ENCODE data around the gene LRRC1.

Gene LRRC1

DNA sequence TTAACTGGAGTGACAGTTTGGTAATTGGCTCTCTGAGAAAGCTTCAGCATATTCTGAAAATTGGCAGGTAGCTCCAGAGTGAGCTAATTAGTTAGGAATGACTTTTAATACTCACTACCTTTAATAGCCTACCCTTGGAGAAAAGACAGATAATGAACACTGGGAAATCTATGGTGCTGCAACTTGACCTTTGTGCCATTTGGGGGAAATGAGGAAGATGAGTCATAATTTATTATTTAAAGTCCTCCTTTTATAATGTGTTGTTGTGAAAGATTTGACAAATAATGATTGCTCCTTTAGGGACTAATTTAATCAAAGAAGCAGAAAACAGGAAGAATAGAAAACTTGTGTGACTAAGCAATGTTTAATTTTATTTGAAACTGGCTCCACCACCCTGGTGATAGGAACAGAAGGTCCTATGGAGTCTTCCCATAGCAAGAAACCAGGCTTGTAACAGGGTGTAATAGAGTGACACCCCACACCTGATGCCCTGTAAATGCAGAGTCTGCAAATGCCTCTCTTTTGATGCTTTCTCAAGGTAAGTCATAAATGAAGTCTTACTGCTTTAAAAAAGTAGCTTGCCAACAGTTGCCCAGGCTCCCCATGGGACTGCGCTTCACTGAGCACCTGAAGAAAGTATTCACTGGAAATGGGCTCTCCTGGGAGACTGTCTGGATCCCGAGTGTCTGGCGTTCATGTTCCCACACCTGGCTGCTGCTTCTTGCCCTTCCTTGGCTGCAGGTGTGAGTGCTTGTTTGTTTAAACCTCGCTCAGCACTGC, 134.4 kb downstream of the LRRC1 start:
- DNase-seq, result no peak

DNA sequence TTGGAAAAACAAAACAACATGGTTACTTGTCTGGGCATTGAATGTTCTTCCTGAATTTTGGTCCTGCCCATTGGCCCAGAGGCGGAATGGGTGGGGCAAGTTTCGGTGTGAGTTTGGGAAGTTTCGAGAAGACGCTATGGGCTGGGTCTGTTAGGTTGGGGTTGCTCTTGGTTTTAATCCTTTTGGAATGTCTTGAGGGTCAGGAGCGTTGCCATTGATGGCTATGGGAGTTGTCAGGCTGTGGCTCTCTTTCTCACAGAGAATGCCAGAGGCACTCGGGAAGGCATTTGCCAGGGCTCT, 135.0 kb downstream of the LRRC1 start:
- no peak for DNase-seq

DNA sequence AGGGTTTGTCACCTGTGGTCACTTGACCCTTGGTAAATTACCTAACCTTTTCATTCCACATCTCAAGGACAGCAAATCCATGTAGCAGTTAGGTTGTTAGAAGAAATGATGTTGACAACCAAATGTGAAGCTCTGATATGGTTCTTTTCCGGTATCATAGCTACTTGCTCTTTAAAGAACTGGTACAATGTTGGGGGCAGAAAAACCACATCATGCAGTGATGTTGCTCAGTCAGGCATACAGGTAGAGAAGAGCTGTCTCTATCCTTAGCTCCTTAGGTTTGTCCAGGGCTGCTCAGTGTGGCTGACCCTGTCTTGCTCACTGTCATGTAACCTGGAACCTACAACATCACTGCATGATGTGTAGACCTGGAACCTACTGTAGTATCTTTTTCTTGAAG, 135.5 kb downstream of the LRRC1 start:
- no peak for DNase-seq

- no peak for DNase-seq
Measured at GRCh38 chr6:53931086-53931485, 136.3 kb downstream of the LRRC1 start.

DNA sequence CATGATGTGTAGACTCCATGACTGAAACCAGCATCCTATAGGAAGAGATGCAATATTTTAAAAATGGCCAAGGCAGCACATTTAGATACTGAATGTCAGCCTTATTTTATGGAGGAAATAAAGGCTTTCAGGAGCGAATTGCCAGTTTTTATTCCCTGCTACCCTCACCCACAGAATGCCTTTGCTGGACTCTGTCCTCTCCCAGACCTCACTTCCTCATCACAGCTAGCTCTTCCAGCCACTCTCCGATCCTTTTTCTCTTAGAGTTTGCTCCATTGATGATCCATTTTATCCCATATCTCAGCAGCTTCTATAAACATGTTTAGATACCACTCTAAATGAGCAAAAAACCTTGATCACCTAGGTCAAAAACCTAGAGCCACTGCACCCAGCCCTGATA, 137.7 kb downstream of the LRRC1 start:
- no peak for DNase-seq

DNA sequence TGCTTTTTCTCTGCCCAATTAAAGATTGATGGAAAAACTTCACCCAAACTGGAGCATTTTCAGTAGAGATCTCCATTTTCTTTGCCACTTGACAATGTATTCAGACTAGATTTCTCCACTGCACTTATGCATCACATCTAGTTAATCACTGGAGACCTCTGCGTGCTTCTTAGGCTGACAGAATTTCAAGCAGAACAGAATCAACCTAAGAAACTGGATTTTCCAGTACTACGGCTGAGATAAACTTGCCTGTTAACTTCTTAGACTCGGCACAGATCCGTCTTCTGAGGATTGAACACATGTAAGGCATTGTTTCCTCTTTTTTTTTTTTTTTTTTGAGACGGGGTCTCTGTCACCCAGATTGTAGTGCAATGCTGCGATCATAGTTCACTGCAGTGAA, 139.2 kb downstream of the LRRC1 start:
- no peak for DNase-seq

DNA sequence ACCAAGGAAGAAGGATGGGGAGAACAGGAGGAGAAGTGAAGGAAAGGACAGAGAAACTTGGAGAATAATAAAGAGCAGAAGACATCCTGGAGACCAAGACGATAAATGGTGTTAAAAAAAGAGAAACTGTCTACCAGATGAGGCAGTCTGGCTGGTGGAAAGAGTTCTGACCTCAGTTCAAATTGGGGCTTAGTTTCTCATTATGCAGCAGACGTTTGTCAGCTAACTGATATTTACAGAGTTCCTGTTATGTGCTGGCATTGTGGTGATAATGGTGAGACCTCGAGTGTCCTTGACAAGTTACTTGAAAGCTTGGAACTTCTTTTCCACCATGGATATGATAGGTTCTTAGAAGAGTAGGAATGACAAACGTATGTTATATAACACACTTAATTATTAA, 142.7 kb downstream of the LRRC1 start:
- DNase-seq, result no peak

GRCh38 chr6:53938810-53939209, 144.0 kb downstream of the LRRC1 start:
- DNase-seq, result no peak

- no peak for DNase-seq
Measured at GRCh38 chr6:53939830-53940229, 145.0 kb downstream of the LRRC1 start.

DNA sequence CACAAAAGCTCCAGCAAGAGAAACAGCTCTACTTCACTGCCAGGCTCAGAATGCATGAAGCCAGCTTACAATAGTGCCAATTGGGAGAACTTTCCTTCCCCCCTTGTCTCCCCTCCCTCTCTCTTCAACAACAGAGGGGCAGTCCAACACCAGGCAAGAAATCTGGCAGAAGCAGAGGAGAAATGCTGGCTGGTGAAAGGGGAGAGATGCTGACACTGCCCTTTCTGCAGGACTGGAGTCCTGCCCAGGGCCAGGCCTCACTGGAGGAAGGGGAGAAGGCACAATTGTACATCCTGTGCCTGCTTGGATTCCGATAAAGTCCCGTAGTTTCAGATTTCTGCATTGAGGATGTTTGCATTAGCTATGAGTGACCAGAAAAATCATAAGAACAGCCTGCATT, 148.6 kb downstream of the LRRC1 start:
- no peak for DNase-seq

- DNase-seq, result no peak
Measured at GRCh38 chr6:53944091-53944490, 149.3 kb downstream of the LRRC1 start.

GRCh38 chr6:53944543-53944942, 149.7 kb downstream of the LRRC1 start:
- no peak for DNase-seq

- no peak for DNase-seq
Measured at GRCh38 chr6:53945765-53946407, 151.1 kb downstream of the LRRC1 start.

DNA sequence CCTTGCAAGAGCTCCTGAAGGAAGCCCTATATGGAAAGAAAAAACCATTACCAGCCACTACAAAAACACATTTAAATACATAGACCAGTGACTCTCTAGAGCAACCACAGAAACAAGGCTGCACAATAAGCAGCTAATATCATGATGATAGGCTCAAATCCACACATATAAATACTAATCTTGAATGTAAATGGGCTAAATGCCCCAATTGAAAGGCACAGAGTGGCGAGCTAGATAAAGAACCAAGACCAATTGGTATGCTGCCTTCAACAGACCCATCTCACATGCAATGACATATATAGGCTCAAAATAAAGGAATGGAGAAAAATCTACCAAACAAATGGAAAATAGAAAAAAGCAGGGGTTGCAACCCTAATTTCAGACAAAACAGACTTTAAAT, 153.0 kb downstream of the LRRC1 start:
- DNase-seq, result no peak

GRCh38 chr6:53951383-53951782, 156.6 kb downstream of the LRRC1 start:
- DNase-seq, result no peak

GRCh38 chr6:53956068-53956711, 161.4 kb downstream of the LRRC1 start:
- DNase-seq, result no peak

DNA sequence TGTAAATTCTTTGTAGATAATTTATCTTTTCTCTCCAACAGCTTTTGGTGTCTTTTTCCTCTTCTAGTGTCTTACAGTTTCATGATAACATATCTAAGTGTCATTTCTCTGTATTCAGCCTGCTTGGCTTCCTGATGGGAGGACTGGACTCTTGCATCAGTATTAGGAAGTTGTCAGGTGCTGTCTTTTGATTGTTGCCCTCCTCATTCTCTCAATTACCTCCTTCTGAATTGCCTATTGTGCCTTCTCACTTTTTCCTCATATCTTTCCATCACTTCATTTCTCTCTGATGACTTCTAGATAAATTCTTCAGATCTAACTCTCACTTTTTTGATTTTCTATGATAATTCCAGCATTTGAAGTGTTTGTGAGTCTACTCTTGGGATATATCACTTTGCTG, 162.0 kb downstream of the LRRC1 start:
- DNase-seq, result no peak

- DNase-seq, result no peak
Measured at GRCh38 chr6:53959717-53960116, 164.9 kb downstream of the LRRC1 start.

- no peak for DNase-seq
Measured at GRCh38 chr6:53960311-53960710, 165.5 kb downstream of the LRRC1 start.

DNA sequence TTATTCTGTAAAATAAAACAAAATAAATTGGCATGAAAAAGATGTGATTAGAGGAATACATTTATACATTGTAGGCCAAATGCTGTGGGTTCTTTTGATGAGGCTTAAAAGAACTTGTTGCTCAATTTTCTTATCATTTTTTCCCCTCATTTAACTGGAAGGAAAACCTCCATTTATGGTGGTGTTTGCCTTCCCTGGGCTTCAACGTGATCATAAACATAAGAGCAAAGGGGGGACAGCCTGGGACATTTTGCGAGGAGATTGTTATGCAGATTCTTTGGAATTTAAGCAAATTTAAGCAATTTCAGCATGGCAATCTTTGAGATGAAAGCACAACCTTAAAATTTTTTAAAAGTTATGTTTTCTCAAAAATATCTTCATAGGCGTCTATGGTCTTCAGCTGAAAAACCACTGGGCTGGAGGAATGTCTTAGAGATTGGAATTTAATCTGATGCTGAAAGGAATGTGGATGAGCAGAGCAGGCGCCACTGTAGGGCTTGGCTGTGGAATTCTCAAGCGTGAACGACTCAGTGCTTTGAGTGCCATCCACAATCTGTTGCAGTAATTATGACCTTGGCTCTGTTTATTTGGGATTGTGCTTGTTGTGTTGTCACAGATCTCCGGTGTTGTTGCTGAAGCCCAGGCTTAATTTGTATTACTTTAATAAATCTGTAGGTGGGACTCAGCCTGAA, 167.0 kb downstream of the LRRC1 start:
- no peak for DNase-seq

GRCh38 chr6:53962646-53963045, 167.8 kb downstream of the LRRC1 start:
- DNase-seq, result no peak

DNA sequence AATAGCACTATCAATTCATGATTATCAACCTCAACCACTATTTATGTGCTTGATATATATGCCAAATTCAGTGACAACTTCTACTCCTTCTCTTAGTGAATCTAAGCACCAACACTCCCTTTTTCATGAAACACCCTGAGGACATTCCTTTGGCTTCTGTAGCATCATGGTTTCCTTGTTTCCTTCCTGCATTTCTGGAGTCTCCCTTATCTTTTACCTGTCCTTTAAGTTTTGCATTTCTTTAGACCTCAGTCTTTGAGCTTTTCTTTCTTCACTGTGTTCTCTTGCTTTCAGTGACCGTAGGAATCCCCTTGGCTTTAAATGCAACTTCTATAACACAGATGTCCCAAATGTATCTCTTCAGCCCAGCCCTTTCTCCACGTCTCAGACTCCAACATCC, 172.6 kb downstream of the LRRC1 start:
- DNase-seq, result no peak

Data from cerebellar nuclear complex (tissue), 1 donor.